OCI-LY3 (cell line): ENCODE measurements around the gene SETBP1.

Source experiments
- CTCF ChIP-seq: fragments of 200-600, 300-600 bp; sonication (generic); IDR thresholded peaks from 2 replicates; pipeline ENCODE4 v1.5.1; 2014; ENCODE audit warnings: antibody characterized with exemption, low read length, low read depth
- EZH2phosphoT487 ChIP-seq: fragments of 200-600 bp; shearing (Covaris generic); IDR thresholded peaks from 2 replicates; pipeline ENCODE4 v1.6.1; 2018; ENCODE audit warnings: antibody characterized with exemption, mixed run types, low read depth

GRCh38 chr18:44686156-44686555 is 5.5 kb downstream of the SETBP1 start:
- TF ChIP-seq CTCF, result no peak
- TF ChIP-seq EZH2phosphoT487, result no peak
